HepG2 (cell line): ENCODE measurements around the gene PIP4K2B. TPM values are rescaled to one million over a fixed set of nuclear protein-coding genes. Genes with fewer than 3 reads are reported as not detected.

Experiments used
- AGO2 ChIP-seq: fragments of 200-400 bp; formaldehyde crosslinking; optimal IDR thresholded peaks from 2 replicates; pipeline ENCODE3; 2017; ENCODE audit warnings: mild to moderate bottlenecking, low read depth, low read length, moderate library complexity
- GABPA ChIP-seq, 2 experiments: IDR thresholded peaks; 2 replicates each; pipeline ENCODE4 v1.6.1; 2011 to 2016; ENCODE audit warnings: low read depth in 2 of 2, low read length in 1 of 2, missing biosample characterization in 1 of 2, missing genetic modification characterization in 1 of 2
- HOXA3 ChIP-seq: sonication (generic); formaldehyde crosslinking; IDR thresholded peaks from 2 replicates; pipeline ENCODE4 v1.5.0; 2020; ENCODE audit warnings: missing genetic modification reagents
- MTERF4 ChIP-seq: sonication (generic); formaldehyde crosslinking; IDR thresholded peaks from 2 replicates; pipeline ENCODE4 v1.8.0; 2023; ENCODE audit warnings: mild to moderate bottlenecking, missing genetic modification reagents
- ONECUT2 ChIP-seq: sonication (generic); formaldehyde crosslinking; IDR thresholded peaks from 2 replicates; pipeline ENCODE4 v1.4.0; 2020; ENCODE audit warnings: missing genetic modification reagents
- PAF1 ChIP-seq: IDR thresholded peaks from 2 replicates; pipeline ENCODE4 v1.6.1; 2016; ENCODE audit warnings: missing genetic modification reagents, missing compliant biosample characterization
- PCBP2 ChIP-seq: fragments of 200-400 bp; formaldehyde crosslinking; optimal IDR thresholded peaks from 2 replicates; pipeline ENCODE3; 2018; ENCODE audit warnings: low read length, low read depth; ENCODE audit not compliant: poor library complexity, severe bottlenecking
- POGZ ChIP-seq: sonication (generic); formaldehyde crosslinking; IDR thresholded peaks from 2 replicates; pipeline ENCODE4 v1.4.0; 2020; ENCODE audit warnings: mild to moderate bottlenecking, missing genetic modification reagents
- POLR2G ChIP-seq: fragments of 200-400 bp; formaldehyde crosslinking; IDR thresholded peaks from 2 replicates; pipeline ENCODE4 v1.6.1; 2018; ENCODE audit warnings: mild to moderate bottlenecking, low read depth, low read length, moderate library complexity
- RBFOX2 ChIP-seq: fragments of 200-400 bp; formaldehyde crosslinking; IDR thresholded peaks from 2 replicates; pipeline ENCODE4 v1.6.1; 2017; ENCODE audit warnings: low read depth, mild to moderate bottlenecking, low read length
- XRCC5 ChIP-seq: fragments of 200-400 bp; formaldehyde crosslinking; optimal IDR thresholded peaks from 2 replicates; pipeline ENCODE3; 2017; ENCODE audit warnings: mild to moderate bottlenecking, low read length
- ZNF350 ChIP-seq: sonication (generic); formaldehyde crosslinking; IDR thresholded peaks from 2 replicates; pipeline ENCODE4 v1.4.0; 2020; ENCODE audit warnings: mild to moderate bottlenecking, low read depth, missing genetic modification reagents, borderline replicate concordance
- ZNF430 ChIP-seq: sonication (generic); formaldehyde crosslinking; IDR thresholded peaks from 2 replicates; pipeline ENCODE4 v1.9.0; 2021; ENCODE audit warnings: mild to moderate bottlenecking, missing genetic modification reagents
- ZNF501 ChIP-seq: sonication (generic); formaldehyde crosslinking; IDR thresholded peaks from 2 replicates; pipeline ENCODE4 v1.5.1; 2020; ENCODE audit warnings: mild to moderate bottlenecking, moderate library complexity, missing genetic modification reagents
- ZNF580 ChIP-seq: IDR thresholded peaks from 2 replicates; pipeline ENCODE4 v1.6.1; 2016; ENCODE audit warnings: low read depth, borderline replicate concordance
- ZNF83 ChIP-seq: sonication (generic); formaldehyde crosslinking; IDR thresholded peaks from 2 replicates; pipeline ENCODE4 v1.4.0; 2020; ENCODE audit warnings: missing genetic modification reagents, mild to moderate bottlenecking, borderline replicate concordance
- polyA plus RNA-seq, 8 experiments: library from polyadenylated mRNA; depleted of rRNA in 3 of 8; stranded (reverse) in 7 of 8; unstranded in 1 of 8; fragments of >200 nt; fragmentation: Illumina TruSeq in 4 of 8; extraction: Trizol in 4 of 8; gene quantifications; 2 replicates each; pipeline versions ENCODE4 v1.2.1 to v1.2.3, GENCODE V29; 2011 to 2016; ENCODE audit warnings: low read depth in 4 of 8, missing spikeins in 1 of 8, mixed read lengths in 1 of 8; ENCODE audit not compliant: insufficient read depth in 1 of 8
- total RNA-seq, 5 experiments: library from RNA; depleted of rRNA; stranded (reverse); fragments of >200 nt; fragmentation: Illumina TruSeq; extraction: Trizol; gene quantifications; 2 replicates each; pipeline ENCODE4 v1.2.3, GENCODE V29; 2016; ENCODE audit warnings: low read depth in 1 of 5
- TF ChIP-seq, protein P1 (sequence below): sonication (generic); formaldehyde crosslinking; IDR thresholded peaks from 2 replicates; pipeline ENCODE4 v1.5.1; 2020; ENCODE audit warnings: mild to moderate bottlenecking, missing genetic modification reagents, moderate library complexity
- TF ChIP-seq, protein P2 (sequence below): sonication (generic); formaldehyde crosslinking; IDR thresholded peaks from 2 replicates; pipeline ENCODE4 v1.4.0; 2020; ENCODE audit warnings: missing genetic modification reagents, mild to moderate bottlenecking, borderline replicate concordance

The PIP4K2B gene
- total and polyA plus RNA-seq, 2 of the 13 experiments (the other 11 are each of a cell fraction or from before 2014, with no cell fraction given): 20.4 to 54.0 TPM

DNA sequence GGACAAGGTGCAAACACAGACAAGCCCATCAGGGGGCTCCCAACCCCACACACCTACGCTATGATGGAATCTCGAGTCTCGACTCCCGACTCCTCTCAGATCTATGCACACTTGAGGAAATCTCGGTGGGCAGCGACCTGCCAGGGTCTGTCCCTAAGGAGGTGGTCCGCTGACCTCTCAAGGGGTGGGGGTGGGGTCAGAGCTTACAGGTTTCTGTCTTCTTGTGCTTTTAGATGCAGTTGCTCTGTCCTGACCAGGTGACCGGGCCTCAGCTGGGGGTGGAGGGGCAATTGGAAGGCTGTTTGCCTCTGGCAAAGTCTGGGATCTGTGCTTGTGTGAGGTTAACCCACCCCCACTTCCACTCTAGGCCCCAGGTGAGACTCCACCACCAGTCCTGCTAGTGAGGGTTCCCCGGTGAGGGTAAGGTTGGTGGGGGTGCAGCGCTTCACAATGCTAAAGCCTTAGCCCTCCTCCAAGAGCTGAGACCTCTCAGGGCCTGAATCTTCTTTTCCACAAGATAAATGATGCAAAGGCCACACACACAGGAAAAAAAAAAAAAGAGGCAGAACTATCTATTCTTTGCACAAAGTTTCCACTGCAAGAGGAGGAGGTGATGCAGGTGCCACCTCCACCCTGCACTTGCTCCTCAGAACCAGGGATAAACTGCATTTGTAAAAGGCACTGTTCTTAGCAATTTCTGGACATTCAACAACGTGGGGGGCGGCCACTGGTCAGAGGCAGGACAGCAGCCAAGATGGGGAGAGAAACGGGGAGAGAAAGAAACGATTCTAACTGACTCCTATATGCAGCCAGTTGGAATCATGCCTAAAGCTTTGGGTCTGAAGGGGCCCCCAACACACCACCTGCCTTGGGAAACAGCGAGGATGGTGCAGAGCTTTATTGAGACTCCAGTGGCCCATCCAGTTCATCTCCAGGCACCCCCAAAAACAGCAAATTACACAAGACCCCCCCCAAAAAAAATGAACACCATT is 65.1 kb downstream of the PIP4K2B start (continued):
- TF ChIP-seq PAF1 (peak; percentile 11; the same call in 1 of the 2 replicates), MTERF4 (0 out of 2 replicates have a peak, but pooled peaks have one; percentile 41), HOXA3 (CRISPR knock-in tag) (peak; percentile 39; the same call in 1 of the 2 replicates), AGO2 (no peak), ZNF501 (CRISPR knock-in tag) (peak; percentile 46; the same call in 1 of the 2 replicates), ONECUT2 (no peak), POLR2G (peak; percentile 59), ZNF83 (CRISPR knock-in tag) (peak; percentile 72; the same call in 1 of the 2 replicates), ZNF350 (0 out of 2 replicates have a peak, but pooled peaks have one; percentile 19), ZNF430 (CRISPR knock-in tag) (0 out of 2 replicates have a peak, but pooled peaks have one; percentile 17), ZNF580 (0 out of 2 replicates have a peak, but pooled peaks have one; percentile 46), XRCC5 (peak; percentile 84), PCBP2 (peak; percentile 64), GABPA (IDR thresholded peaks at IDR 0.05; ENCODE audit: low read depth, low read length) (0 out of 2 replicates have a peak, but pooled peaks have one; percentile 0), GABPA (CRISPR knock-in tag; IDR thresholded peaks at IDR 0.05; ENCODE audit: low read depth) (no peak), POGZ (CRISPR knock-in tag) (peak; percentile 57; the same call in 1 of the 2 replicates), RBFOX2 (peak; percentile 37; the same call in 1 of the 2 replicates)
- TF ChIP-seq, protein P1, sequence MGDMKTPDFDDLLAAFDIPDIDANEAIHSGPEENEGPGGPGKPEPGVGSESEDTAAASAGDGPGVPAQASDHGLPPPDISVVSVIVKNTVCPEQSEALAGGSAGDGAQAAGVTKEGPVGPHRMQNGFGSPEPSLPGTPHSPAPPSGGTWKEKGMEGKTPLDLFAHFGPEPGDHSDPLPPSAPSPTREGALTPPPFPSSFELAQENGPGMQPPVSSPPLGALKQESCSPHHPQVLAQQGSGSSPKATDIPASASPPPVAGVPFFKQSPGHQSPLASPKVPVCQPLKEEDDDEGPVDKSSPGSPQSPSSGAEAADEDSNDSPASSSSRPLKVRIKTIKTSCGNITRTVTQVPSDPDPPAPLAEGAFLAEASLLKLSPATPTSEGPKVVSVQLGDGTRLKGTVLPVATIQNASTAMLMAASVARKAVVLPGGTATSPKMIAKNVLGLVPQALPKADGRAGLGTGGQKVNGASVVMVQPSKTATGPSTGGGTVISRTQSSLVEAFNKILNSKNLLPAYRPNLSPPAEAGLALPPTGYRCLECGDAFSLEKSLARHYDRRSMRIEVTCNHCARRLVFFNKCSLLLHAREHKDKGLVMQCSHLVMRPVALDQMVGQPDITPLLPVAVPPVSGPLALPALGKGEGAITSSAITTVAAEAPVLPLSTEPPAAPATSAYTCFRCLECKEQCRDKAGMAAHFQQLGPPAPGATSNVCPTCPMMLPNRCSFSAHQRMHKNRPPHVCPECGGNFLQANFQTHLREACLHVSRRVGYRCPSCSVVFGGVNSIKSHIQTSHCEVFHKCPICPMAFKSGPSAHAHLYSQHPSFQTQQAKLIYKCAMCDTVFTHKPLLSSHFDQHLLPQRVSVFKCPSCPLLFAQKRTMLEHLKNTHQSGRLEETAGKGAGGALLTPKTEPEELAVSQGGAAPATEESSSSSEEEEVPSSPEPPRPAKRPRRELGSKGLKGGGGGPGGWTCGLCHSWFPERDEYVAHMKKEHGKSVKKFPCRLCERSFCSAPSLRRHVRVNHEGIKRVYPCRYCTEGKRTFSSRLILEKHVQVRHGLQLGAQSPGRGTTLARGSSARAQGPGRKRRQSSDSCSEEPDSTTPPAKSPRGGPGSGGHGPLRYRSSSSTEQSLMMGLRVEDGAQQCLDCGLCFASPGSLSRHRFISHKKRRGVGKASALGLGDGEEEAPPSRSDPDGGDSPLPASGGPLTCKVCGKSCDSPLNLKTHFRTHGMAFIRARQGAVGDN (CRISPR knock-in tag): peak; percentile 30; the same call in 1 of the 2 replicates
- TF ChIP-seq, protein P2, sequence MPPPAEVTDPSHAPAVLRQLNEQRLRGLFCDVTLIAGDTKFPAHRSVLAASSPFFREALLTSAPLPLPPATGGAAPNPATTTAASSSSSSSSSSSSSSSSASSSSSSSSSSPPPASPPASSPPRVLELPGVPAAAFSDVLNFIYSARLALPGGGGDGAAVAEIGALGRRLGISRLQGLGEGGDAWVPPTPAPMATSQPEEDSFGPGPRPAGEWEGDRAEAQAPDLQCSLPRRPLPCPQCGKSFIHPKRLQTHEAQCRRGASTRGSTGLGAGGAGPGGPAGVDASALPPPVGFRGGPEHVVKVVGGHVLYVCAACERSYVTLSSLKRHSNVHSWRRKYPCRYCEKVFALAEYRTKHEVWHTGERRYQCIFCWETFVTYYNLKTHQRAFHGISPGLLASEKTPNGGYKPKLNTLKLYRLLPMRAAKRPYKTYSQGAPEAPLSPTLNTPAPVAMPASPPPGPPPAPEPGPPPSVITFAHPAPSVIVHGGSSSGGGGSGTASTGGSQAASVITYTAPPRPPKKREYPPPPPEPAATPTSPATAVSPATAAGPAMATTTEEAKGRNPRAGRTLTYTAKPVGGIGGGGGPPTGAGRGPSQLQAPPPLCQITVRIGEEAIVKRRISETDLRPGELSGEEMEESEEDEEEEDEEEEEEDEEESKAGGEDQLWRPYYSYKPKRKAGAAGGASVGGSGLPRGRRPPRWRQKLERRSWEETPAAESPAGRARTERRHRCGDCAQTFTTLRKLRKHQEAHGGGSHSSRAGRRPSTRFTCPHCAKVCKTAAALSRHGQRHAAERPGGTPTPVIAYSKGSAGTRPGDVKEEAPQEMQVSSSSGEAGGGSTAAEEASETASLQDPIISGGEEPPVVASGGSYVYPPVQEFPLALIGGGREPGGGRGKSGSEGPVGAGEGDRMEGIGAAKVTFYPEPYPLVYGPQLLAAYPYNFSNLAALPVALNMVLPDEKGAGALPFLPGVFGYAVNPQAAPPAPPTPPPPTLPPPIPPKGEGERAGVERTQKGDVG (CRISPR knock-in tag): 0 out of 2 replicates have a peak, but pooled peaks have one; percentile 68
